Effector memory CD4-positive, alpha-beta T cell (primary cell): Measurements from ENCODE around the gene PDE3B.
"Not testable (repeated sequence)": the region's sequence is repeated elsewhere in the genome, so short reads cannot be mapped to it uniquely, and the experiment has no call there.

Experiments used
- DNase-seq, 3 donors: peaks; one replicate each; pipeline ENCODE4 v3.0.0-alpha.2; 2020
- H3K27ac ChIP-seq: 2 replicates; pipeline ENCODE4 v1.7.0; 2013; ENCODE audit warnings: mild to moderate bottlenecking, low read length, moderate library complexity; ENCODE audit not compliant: insufficient read depth, poor library complexity, severe bottlenecking
- H3K27me3 ChIP-seq: replicated peaks from 2 replicates; pipeline ENCODE4 v1.7.0; 2013; ENCODE audit warnings: mild to moderate bottlenecking, low read length; ENCODE audit not compliant: insufficient read depth, control insufficient read depth, poor library complexity, severe bottlenecking
- H3K36me3 ChIP-seq: 2 replicates; pipeline ENCODE4 v1.7.0; 2013; ENCODE audit warnings: mild to moderate bottlenecking, low read length, moderate library complexity; ENCODE audit not compliant: control insufficient read depth, insufficient read depth
- H3K4me1 ChIP-seq: 2 replicates; pipeline ENCODE4 v1.7.0; 2013; ENCODE audit warnings: low read length, mild to moderate bottlenecking; ENCODE audit not compliant: control insufficient read depth, insufficient read depth, poor library complexity, severe bottlenecking
- H3K4me3 ChIP-seq: 2 replicates; pipeline ENCODE4 v1.7.0; 2013; ENCODE audit warnings: low read length, low read depth, mild to moderate bottlenecking; ENCODE audit not compliant: insufficient read depth, poor library complexity, severe bottlenecking
- H3K9me3 ChIP-seq: 2 replicates; pipeline ENCODE4 v1.7.0; 2013; ENCODE audit warnings: mild to moderate bottlenecking, low read length, moderate library complexity; ENCODE audit not compliant: control insufficient read depth
- total RNA-seq, 3 donors: gene quantifications; one replicate each; lab custom pipeline; 2026; lab: John Stamatoyannopoulos, UW

Gene PDE3B
- total RNA-seq = 156 to 205 (median 196) reads per million in 3 donors

DNA sequence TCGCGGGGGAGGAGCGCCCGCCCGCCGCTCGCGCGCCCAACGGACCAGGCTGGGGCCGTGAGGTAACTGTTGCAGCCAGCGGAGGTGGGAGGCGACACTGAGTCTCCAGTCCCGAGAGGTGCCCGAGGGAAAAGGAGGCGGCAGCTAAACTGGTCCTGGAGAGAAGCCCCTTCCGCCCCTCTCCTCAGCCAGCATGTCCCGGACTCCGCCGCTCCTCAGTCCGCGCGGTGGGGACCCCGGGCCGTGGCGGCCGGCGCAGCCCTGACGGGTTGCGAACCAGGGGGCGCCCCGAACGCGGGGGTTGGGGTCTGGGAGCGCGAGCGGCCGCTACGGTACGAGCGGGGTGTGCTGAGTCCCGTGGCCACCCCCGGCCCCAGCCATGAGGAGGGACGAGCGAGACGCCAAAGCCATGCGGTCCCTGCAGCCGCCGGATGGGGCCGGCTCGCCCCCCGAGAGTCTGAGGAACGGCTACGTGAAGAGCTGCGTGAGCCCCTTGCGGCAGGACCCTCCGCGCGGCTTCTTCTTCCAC is at the start of gene PDE3B:
PDE3B (plus strand) TSS at position 108 of the 529 bp plus-strand sequence; CDS start at position 380, 272 bp downstream.
- Histone ChIP-seq H3K27ac (peak within 1 kb of the TSS; percentile 76), H3K4me1 (peaks cover 2% of the 10 kb centered on the region)
- peak; percentile 48 to 67 (median 54) for DNase-seq

DNA sequence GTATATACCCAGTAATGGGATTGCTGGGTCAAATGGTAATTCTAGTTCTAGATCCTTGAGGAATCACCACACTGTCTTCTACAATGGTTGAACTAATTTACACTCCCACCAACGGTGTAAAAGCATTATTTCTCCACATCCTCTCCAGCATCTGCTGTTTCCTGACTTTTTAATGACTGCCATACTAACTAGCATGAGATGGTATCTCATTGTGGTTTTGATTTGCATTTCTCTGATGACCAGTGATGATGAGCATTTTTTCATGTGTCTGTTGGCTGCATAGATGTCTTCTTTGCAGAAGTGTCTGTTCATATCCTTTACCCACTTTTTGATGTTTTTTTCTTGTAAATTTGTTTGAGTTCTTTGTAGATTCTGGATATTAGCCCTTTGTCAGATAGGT is 48.3 kb upstream of the PDE3B start:
- H3K9me3 ChIP-seq, H3K27me3 ChIP-seq, H3K4me1 ChIP-seq, DNase-seq, H3K4me3 ChIP-seq, H3K36me3 ChIP-seq, H3K27ac ChIP-seq: not testable (repeated sequence)

More for the DNA sequence above, at the start of gene PDE3B:
- Histone ChIP-seq H3K4me3 (peak within 1 kb of the TSS; percentile 96), H3K9me3 (no peaks in the 10 kb centered on the region), H3K27me3 (no peaks in the 10 kb centered on the region), H3K36me3 (no peaks in the 10 kb centered on the region)

DNA sequence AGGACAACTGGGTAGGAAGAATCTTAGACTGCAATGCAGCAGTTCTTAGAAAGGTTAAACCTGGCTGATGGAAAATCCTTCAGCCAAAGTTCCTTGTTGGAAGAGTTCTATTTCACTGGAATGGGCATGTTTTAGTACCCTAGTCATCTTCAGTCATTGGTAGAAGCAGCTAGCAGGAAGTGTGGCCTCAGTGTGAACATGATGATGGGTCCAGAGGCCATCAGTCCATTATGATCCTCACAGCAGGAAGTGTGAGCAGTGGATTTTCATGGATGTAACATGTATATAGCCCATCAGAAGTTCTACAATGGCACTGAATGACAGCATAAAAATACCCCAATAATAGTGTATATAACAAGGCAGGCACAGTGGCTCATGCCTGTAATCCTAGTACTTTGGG is 35.9 kb upstream of the PDE3B start:
- Histone ChIP-seq H3K27me3 (no peaks in the 10 kb centered on the region), H3K36me3 (no peaks in the 10 kb centered on the region), H3K27ac (no peak overlapping the region), H3K9me3 (no peaks in the 10 kb centered on the region), H3K4me1 (no peaks in the 10 kb centered on the region), H3K4me3 (no peak overlapping the region)
- no peak for DNase-seq

DNA sequence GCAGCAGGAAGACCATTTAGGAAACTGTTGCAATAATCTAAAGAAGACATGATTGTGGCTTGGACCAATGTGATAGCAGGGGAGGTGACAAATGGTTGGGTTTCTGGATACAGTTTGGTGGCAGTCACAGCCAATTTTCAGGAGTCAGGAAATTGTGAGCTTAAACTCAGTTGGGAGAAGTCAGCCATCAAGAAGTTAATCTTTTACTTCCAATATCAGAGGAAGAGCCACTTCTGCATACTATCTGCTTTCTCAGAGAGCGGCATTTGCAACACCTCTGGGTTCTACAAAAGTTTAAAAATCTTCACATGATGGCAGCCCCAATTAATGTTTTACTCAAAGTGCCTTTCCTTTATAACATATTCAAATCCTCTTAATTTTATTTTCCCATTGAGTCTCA is 33.7 kb upstream of the PDE3B start:
- Histone ChIP-seq H3K36me3 (no peaks in the 10 kb centered on the region), H3K27ac (no peak overlapping the region), H3K27me3 (no peaks in the 10 kb centered on the region), H3K9me3 (no peaks in the 10 kb centered on the region), H3K4me3 (no peak overlapping the region), H3K4me1 (no peaks in the 10 kb centered on the region)
- DNase-seq = no peak

DNA sequence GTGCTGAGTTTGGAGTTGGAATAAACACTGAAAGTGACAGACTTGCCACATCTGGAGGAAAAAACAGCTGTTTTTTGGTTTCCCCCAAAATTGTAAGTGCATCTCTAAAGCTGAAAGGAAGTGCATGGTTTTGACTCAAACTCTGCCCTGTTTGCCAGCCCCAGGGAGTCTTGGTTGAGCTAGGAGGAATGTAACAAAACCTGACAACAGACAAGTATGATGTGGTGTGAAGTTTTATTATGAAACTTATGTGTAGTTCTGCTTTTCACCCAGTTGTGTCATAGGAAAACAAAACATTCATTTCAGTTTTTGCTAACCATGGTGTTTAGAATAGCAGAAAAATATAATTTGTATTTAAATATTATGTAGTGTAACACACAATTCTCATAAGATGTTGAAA is 31.7 kb upstream of the PDE3B start:
- Histone ChIP-seq H3K27ac (no peak overlapping the region), H3K9me3 (no peaks in the 10 kb centered on the region)

DNA sequence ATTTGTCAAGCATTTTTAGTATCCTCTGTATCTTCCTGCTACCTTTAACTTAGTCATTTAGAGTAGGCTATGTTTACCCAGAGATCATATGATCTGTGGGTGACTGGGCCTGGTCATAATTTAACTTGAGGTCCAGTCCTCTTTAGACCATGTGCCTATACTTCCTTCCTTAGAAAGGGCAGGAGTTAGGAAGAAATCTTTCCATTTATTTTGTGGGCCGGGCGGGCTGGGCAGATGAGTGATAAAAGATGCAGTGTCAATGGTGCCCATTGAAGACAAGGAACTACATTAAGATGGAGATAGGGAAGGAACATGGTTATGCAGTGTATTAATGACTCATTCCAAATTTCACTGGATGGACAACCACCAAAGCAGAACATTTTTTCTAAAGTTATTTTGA is 30.9 kb upstream of the PDE3B start:
- Histone ChIP-seq H3K4me1 (no peaks in the 10 kb centered on the region), H3K27ac (no peak overlapping the region), H3K27me3 (no peaks in the 10 kb centered on the region), H3K9me3 (no peaks in the 10 kb centered on the region), H3K36me3 (no peaks in the 10 kb centered on the region), H3K4me3 (no peak overlapping the region)
- no peak for DNase-seq

More for the DNA sequence above, 31.7 kb upstream of the PDE3B start:
- Histone ChIP-seq H3K36me3 (no peaks in the 10 kb centered on the region), H3K4me3 (no peak overlapping the region), H3K27me3 (no peaks in the 10 kb centered on the region), H3K4me1 (no peaks in the 10 kb centered on the region)
- no peak for DNase-seq

DNA sequence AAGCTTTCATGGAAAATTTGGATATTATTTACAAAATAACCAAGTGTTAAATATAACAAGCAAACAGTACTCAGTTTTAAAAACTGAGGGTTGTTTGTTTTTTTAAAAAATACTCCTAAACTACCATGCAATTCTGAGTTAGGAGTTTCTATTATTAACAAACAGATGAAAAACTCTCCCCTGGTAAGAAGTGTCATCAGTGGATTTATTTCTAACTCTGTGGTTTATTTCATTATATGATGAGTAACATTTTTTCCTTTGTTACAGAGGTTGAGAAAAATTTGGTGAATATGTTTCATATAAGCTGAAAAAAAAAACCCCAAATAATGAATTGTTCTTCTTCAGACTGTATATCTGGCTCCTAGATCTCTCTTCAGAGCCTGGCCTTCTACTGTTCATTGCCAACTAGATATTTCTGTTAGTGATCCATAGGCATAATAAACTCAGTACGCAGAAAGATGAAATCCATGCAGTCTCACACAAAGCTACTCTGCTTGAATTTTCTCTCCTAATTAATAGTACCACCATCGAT is 29.4 kb upstream of the PDE3B start:
- Histone ChIP-seq H3K27me3 (no peaks in the 10 kb centered on the region), H3K4me1 (no peaks in the 10 kb centered on the region), H3K9me3 (no peaks in the 10 kb centered on the region), H3K27ac (no peak overlapping the region), H3K36me3 (no peaks in the 10 kb centered on the region), H3K4me3 (no peak overlapping the region)
- DNase-seq = no peak

DNA sequence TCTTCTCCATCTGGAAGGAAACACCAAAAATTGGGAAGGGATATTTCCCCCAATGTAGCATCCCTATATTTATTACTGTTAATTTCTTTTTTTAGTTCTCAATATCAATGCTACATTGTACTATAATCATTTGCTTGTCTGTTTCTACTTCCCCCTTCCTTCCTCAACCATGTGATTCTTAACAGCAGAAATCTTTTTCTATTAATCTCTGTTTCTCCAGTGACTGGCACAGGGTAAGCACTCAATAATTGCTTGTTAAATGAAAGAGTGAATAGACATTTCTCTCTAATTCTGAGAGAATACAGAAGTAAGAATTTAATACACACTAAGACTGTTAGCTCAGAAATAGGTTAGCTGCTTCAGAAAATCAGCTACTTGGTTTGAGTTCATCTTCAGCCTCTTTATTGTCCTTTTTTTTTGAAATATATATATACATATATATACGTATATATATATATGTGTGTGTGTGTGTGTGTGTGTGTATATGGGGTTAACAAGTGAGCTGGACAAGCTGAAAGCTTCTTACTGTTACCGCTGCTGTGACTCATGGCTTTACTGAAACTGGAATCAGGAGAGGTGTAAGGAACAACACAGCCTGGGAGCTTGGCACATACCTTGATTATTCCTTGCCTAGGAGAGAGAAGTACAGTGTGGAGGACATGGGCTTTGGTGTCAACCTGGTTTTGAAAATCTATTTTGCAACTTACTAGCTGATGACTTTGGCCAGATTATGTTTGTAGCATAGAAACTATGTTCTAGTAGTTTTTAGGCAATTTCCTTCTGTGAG is 26.2 kb upstream of the PDE3B start:
- no peaks in the 10 kb centered on the region for H3K4me1 ChIP-seq
- no peak overlapping the region for H3K27ac ChIP-seq
- no peaks in the 10 kb centered on the region for H3K36me3 ChIP-seq
- H3K27me3 ChIP-seq = no peaks in the 10 kb centered on the region
- no peaks in the 10 kb centered on the region for H3K9me3 ChIP-seq
- H3K4me3 ChIP-seq = no peak overlapping the region
- no peak for DNase-seq

DNA sequence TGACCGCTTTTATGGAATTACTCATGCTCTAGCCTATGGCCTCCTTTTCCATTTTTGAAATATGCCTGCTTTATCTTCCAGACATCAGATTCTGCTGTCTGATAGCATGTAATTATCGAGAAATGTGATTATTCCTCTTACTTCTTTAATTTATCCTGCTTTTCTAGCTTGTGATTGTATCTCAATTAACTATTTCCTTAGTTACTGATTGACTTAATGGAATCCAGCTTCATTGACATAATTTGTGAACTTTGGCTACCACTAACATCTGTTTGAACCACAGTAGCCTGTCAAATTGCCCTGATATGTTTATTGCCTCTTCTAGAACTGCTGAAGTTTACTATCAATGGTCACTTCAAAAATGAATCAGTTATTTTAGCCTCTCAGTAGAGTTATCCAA is 25.5 kb upstream of the PDE3B start:
- Histone ChIP-seq H3K36me3 (no peaks in the 10 kb centered on the region), H3K27me3 (no peaks in the 10 kb centered on the region), H3K4me1 (no peaks in the 10 kb centered on the region), H3K4me3 (no peak overlapping the region), H3K27ac (no peak overlapping the region), H3K9me3 (no peaks in the 10 kb centered on the region)
- no peak for DNase-seq
